GM12865 (cell line): ENCODE data around the gene HELZ.
"Not testable (repeated sequence)": the region's sequence is repeated elsewhere in the genome, so short reads cannot be mapped to it uniquely, and the experiment has no call there.

Experiments
- DNase-seq: peaks from one replicate; pipeline ENCODE4 v3.0.0; 2010; ENCODE audit warnings: low read depth
- H3K4me3 ChIP-seq: 2 replicates; pipeline ENCODE4 v1.5.1; 2011; ENCODE audit warnings: mild to moderate bottlenecking, low read depth, low read length, control low read depth
- CTCF ChIP-seq: IDR thresholded peaks from 2 replicates; pipeline ENCODE4 v1.5.1; 2011; ENCODE audit warnings: low read length, control low read depth, low read depth, inconsistent platforms; ENCODE audit not compliant: insufficient read depth; ENCODE audit errors: missing control alignments

Gene HELZ

GRCh38 chr17:67111327-67111726 is 133.7 kb downstream of the HELZ start:
- no peak for TF ChIP-seq CTCF
- no peak for DNase-seq
- no peak overlapping the region for H3K4me3 ChIP-seq

- H3K4me3 ChIP-seq: no peak overlapping the region
- no peak for DNase-seq
- TF ChIP-seq CTCF: no peak
These were observed 134.4 kb downstream of the HELZ start for GRCh38 chr17:67110619-67111018.

- no peak for DNase-seq
- TF ChIP-seq CTCF: no peak
- H3K4me3 ChIP-seq: no peak overlapping the region
These were observed 135.9 kb downstream of the HELZ start for GRCh38 chr17:67109111-67109510.

DNA sequence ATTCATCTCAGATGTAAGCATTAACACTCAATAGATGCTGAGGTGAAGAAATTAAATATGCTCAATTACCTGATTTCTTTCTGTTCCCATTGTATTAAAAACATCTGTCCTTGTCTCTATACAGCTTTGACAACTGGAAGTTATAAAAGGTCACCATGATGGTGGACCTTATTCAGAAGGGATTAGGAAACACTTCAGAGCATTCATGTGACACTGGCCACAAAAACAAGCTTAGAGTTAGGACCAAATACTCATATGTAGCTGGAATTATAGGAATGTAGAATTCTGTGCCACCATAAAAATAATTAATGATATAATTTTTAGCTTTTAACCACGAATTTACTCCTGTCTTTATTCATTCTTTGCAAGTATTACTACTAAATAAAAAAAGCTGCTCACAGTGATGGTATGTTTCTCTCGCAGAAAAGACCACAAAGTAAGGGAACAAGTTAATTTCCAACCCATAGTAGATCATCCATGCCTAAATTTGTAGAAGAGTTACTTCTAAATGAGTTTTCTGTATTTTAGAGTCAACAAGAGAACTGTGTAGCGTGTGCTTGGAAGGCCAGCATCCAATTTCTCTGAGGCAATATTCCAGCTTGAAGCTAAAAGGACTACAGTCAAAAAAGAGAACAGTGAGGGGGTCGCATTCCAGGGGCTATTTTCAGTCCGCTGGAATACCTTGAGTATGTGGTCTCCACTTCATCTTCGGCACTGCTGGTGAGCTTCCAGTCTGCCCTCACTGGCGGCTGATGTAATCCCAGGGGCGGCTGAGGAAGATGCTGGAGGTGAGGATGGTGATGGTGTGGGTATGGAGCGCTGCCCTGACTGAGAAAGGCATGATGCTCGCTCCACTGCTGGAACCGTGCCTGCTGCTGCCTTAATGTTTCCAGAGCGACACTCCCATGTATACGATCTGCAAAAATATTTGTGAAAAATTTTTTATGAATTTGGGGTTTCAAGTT is 136.9 kb downstream of the HELZ start:
- no peak for TF ChIP-seq CTCF
- no peak overlapping the region for H3K4me3 ChIP-seq
- no peak for DNase-seq

- no peak overlapping the region for H3K4me3 ChIP-seq
- no peak for DNase-seq
- TF ChIP-seq CTCF: no peak
These were observed 137.8 kb downstream of the HELZ start for GRCh38 chr17:67107171-67107570.

- no peak for TF ChIP-seq CTCF
These were observed 139.8 kb downstream of the HELZ start for GRCh38 chr17:67105213-67105612.

GRCh38 chr17:67104641-67105040 is 140.4 kb downstream of the HELZ start:
- not testable (repeated sequence) for DNase-seq, H3K4me3 ChIP-seq

More at GRCh38 chr17:67105213-67105612, 139.8 kb downstream of the HELZ start:
- no peak overlapping the region for H3K4me3 ChIP-seq
- no peak for DNase-seq
